H1 (cell line): ENCODE results near the gene CPTP. TPM values are rescaled to one million over a fixed set of nuclear protein-coding genes. Genes with fewer than 3 reads are reported as not detected.

Experiments
- CTCF ChIA-PET: fragments of 300-600 bp; sonication (Branson Sonifier 250); formaldehyde crosslinking; loops from one replicate; lab custom pipeline; 2021; ENCODE audit not compliant: partially characterized antibody; lab: Charles Lee
- POLR2A ChIA-PET: fragments of 300-600 bp; sonication (Branson Sonifier 250); formaldehyde crosslinking; loops from one replicate; lab custom pipeline; 2021; ENCODE audit warnings: inconsistent platforms; ENCODE audit not compliant: partially characterized antibody; lab: Charles Lee
- DNase-seq, 2 experiments: peaks; one replicate each; pipeline versions ENCODE4 v3.0.0 to v3.0.0-alpha.2; 2010 to 2022; ENCODE audit warnings: low spot score in 2 of 2, low read depth in 1 of 2, mixed read lengths in 1 of 2
- FAIRE-seq: peaks from 2 replicates; lab custom pipeline; 2011; peaks lifted over from hg19 to GRCh38; lab: Jason Lieb, UNC
- H2AFZ ChIP-seq: 2 replicates; pipeline ENCODE4 v1.8.1; 2012; ENCODE audit warnings: low read length, inconsistent platforms
- H2AK5ac ChIP-seq: 2 replicates; pipeline ENCODE4 v1.6.1; 2013; ENCODE audit warnings: low read depth, low read length
- H2BK120ac ChIP-seq: replicated peaks from 2 replicates; pipeline ENCODE3; 2013; ENCODE audit warnings: low read depth, low read length, inconsistent platforms
- H2BK12ac ChIP-seq: 2 replicates; pipeline ENCODE4 v1.6.1; 2013; ENCODE audit warnings: low read depth, low read length
- H2BK15ac ChIP-seq: 2 replicates; pipeline ENCODE4 v1.6.1; 2013; ENCODE audit warnings: low read length
- H2BK20ac ChIP-seq: 2 replicates; pipeline ENCODE4 v1.6.1; 2013; ENCODE audit warnings: low read length
- H2BK5ac ChIP-seq: 2 replicates; pipeline ENCODE4 v1.6.1; 2013; ENCODE audit warnings: low read depth, low read length
- H3K14ac ChIP-seq: 2 replicates; pipeline ENCODE4 v1.6.1; 2013; ENCODE audit warnings: inconsistent platforms; ENCODE audit not compliant: insufficient read length
- H3K18ac ChIP-seq: 2 replicates; pipeline ENCODE4 v1.6.1; 2013; ENCODE audit warnings: low read length; ENCODE audit errors: extremely low read depth
- H3K23ac ChIP-seq: 2 replicates; pipeline ENCODE4 v1.6.1; 2013; ENCODE audit warnings: inconsistent platforms; ENCODE audit not compliant: insufficient read length
- H3K23me2 ChIP-seq: 2 replicates; pipeline ENCODE4 v1.6.1; 2013; ENCODE audit warnings: low read depth, low read length
- H3K27ac ChIP-seq: 2 replicates; pipeline ENCODE4 v1.6.1; 2011; ENCODE audit warnings: low read depth, low read length, inconsistent platforms
- H3K27me3 ChIP-seq, 4 experiments: replicated peaks in 1 of 4; 1 replicate in 1 of 4; 2 replicates in 3 of 4; pipeline versions ENCODE4 v1.6.1 to v1.8.1; 2011 to 2013; ENCODE audit warnings: low read length in 3 of 4, mild to moderate bottlenecking in 3 of 4, inconsistent platforms in 2 of 4, mixed read lengths in 2 of 4, moderate library complexity in 1 of 4; ENCODE audit not compliant: control insufficient read depth in 3 of 4, insufficient read depth in 3 of 4; ENCODE audit errors: extremely low read depth in 1 of 4
- H3K36me3 ChIP-seq, 4 experiments: 2 replicates each; pipeline versions ENCODE4 v1.6.1 to v1.8.1; 2011 to 2013; ENCODE audit warnings: mild to moderate bottlenecking in 4 of 4, low read length in 3 of 4, moderate library complexity in 2 of 4, control low read depth in 1 of 4, inconsistent platforms in 1 of 4; ENCODE audit not compliant: insufficient read depth in 4 of 4, control insufficient read depth in 2 of 4
- H3K4ac ChIP-seq: replicated peaks from 2 replicates; pipeline ENCODE3; 2013; ENCODE audit warnings: low read length, low read depth, mixed read lengths, inconsistent platforms; ENCODE audit not compliant: insufficient read length
- H3K4me1 ChIP-seq, 4 experiments: replicated peaks in 1 of 4; 1 replicate in 1 of 4; 2 replicates in 3 of 4; pipeline versions ENCODE4 v1.6.1 to v1.8.1; 2011 to 2013; ENCODE audit warnings: low read length in 3 of 4, inconsistent platforms in 2 of 4, mixed read lengths in 1 of 4; ENCODE audit not compliant: insufficient read depth in 4 of 4, control insufficient read depth in 3 of 4
- H3K4me2 ChIP-seq, 2 experiments: 2 replicates each; pipeline versions ENCODE4 v1.6.1 to v1.8.1; 2011 to 2013; ENCODE audit warnings: low read depth in 2 of 2, low read length in 2 of 2, control low read depth in 1 of 2, inconsistent platforms in 1 of 2, mild to moderate bottlenecking in 1 of 2; ENCODE audit not compliant: insufficient read depth in 1 of 2
- H3K4me3 ChIP-seq, 4 experiments: fragments of 200-600, 300-600 bp in 1 of 4; sonication (generic), shearing (Covaris generic), sonication (Bioruptor Twin) in 1 of 4; 2 replicates each; pipeline versions ENCODE4 v1.5.1 to v1.8.1; 2011 to 2016; ENCODE audit warnings: low read length in 4 of 4, low read depth in 3 of 4, control low read depth in 2 of 4, inconsistent platforms in 2 of 4, mild to moderate bottlenecking in 2 of 4, mixed read lengths in 1 of 4, moderate library complexity in 1 of 4; ENCODE audit not compliant: insufficient read depth in 2 of 4; ENCODE audit errors: extremely low read depth in 1 of 4
- H3K56ac ChIP-seq: replicated peaks from 2 replicates; pipeline ENCODE3; 2013; ENCODE audit warnings: low read depth, mild to moderate bottlenecking, mixed read lengths, low read length, inconsistent platforms; ENCODE audit not compliant: insufficient read length
- H3K79me1 ChIP-seq: 2 replicates; pipeline ENCODE4 v1.6.1; 2013; ENCODE audit warnings: low read depth, low read length, control low read depth
- H3K79me2 ChIP-seq, 2 experiments: 2 replicates each; pipeline versions ENCODE4 v1.6.1 to v1.8.1; 2012 to 2013; ENCODE audit warnings: low read length in 2 of 2, mild to moderate bottlenecking in 2 of 2, inconsistent platforms in 1 of 2; ENCODE audit not compliant: insufficient read depth in 2 of 2, control insufficient read depth in 1 of 2
- H3K9ac ChIP-seq, 4 experiments: replicated peaks in 1 of 4; 1 replicate in 1 of 4; 2 replicates in 3 of 4; pipeline versions ENCODE4 v1.6.1 to v1.8.1; 2011 to 2013; ENCODE audit warnings: low read depth in 3 of 4, low read length in 3 of 4, control low read depth in 2 of 4, mild to moderate bottlenecking in 2 of 4, moderate library complexity in 2 of 4, inconsistent platforms in 1 of 4; ENCODE audit errors: extremely low read depth in 1 of 4
- H3K9me3 ChIP-seq, 2 experiments: 2 replicates each; pipeline versions ENCODE4 v1.6.1 to v1.8.1; 2012 to 2013; ENCODE audit warnings: mild to moderate bottlenecking in 2 of 2, moderate library complexity in 2 of 2, control low read depth in 1 of 2, inconsistent platforms in 1 of 2, low read depth in 1 of 2, low read length in 1 of 2, mixed read lengths in 1 of 2; ENCODE audit not compliant: insufficient read depth in 2 of 2
- H4K20me1 ChIP-seq, 2 experiments: replicated peaks in 1 of 2; 2 replicates each; pipeline versions ENCODE3 to v1.8.1; 2011 to 2013; ENCODE audit warnings: inconsistent platforms in 2 of 2, low read length in 2 of 2, mild to moderate bottlenecking in 1 of 2; ENCODE audit not compliant: insufficient read depth in 2 of 2, control insufficient read depth in 1 of 2
- H4K5ac ChIP-seq: 2 replicates; pipeline ENCODE4 v1.6.1; 2013; ENCODE audit warnings: low read length, low read depth, mixed read lengths, inconsistent platforms; ENCODE audit not compliant: insufficient read length
- H4K8ac ChIP-seq: 2 replicates; pipeline ENCODE4 v1.8.0; 2013; ENCODE audit warnings: mild to moderate bottlenecking, moderate library complexity, low read length, inconsistent platforms; ENCODE audit not compliant: insufficient read depth; ENCODE audit errors: extremely low read depth
- H4K91ac ChIP-seq: replicated peaks from 2 replicates; pipeline ENCODE3; 2013; ENCODE audit warnings: low read length, mixed read lengths, inconsistent platforms; ENCODE audit not compliant: insufficient read length
- BRCA1 ChIP-seq: IDR thresholded peaks from 2 replicates; pipeline ENCODE4 v1.6.1; 2012; ENCODE audit warnings: low read depth, low read length, improper control_type of control experiment
- EZH2 ChIP-seq: fragments of 200-600 bp; sonication (generic); IDR thresholded peaks from 2 replicates; pipeline ENCODE4 v1.7.1; 2012; ENCODE audit warnings: low read depth, mild to moderate bottlenecking, moderate library complexity, low read length, inconsistent platforms; ENCODE audit not compliant: severe bottlenecking
- HDAC2 ChIP-seq, 2 experiments: fragments of 300-600 bp in 1 of 2; sonication (generic) in 1 of 2; IDR thresholded peaks; 2 replicates each; pipeline ENCODE4 v1.6.1; 2011 to 2012; ENCODE audit warnings: low read depth in 2 of 2, low read length in 2 of 2, mild to moderate bottlenecking in 2 of 2, moderate library complexity in 2 of 2, borderline replicate concordance in 1 of 2, inconsistent platforms in 1 of 2
- POLR2A ChIP-seq, 2 experiments: IDR thresholded peaks; 1 replicate in 1 of 2; 2 replicates in 1 of 2; pipeline ENCODE4 v1.6.1; 2011; ENCODE audit warnings: low read depth in 2 of 2, low read length in 2 of 2, mild to moderate bottlenecking in 2 of 2; ENCODE audit errors: control extremely low read depth in 1 of 2
- POU5F1 ChIP-seq: IDR thresholded peaks from 2 replicates; pipeline ENCODE4 v1.6.1; 2011; ENCODE audit warnings: low read depth, mild to moderate bottlenecking, low read length, moderate library complexity
- RAD21 ChIP-seq, 2 experiments: IDR thresholded peaks in 1 of 2; conservative IDR thresholded peaks in 1 of 2; 2 replicates each; pipeline ENCODE4 v1.6.1; 2011; ENCODE audit warnings: low read depth in 2 of 2, low read length in 2 of 2, improper control_type of control experiment in 1 of 2, inconsistent platforms in 1 of 2, mild to moderate bottlenecking in 1 of 2, moderate library complexity in 1 of 2
- SIN3A ChIP-seq, 2 experiments: IDR thresholded peaks in 1 of 2; conservative IDR thresholded peaks in 1 of 2; 2 replicates each; pipeline ENCODE4 v1.6.1; 2011 to 2012; ENCODE audit warnings: low read length in 2 of 2, improper control_type of control experiment in 1 of 2, low read depth in 1 of 2, mild to moderate bottlenecking in 1 of 2
- SP4 ChIP-seq: IDR thresholded peaks from 2 replicates; pipeline ENCODE4 v1.6.1; 2012; ENCODE audit warnings: low read length, inconsistent platforms
- TAF7 ChIP-seq: optimal IDR thresholded peaks from 2 replicates; pipeline ENCODE3; 2011; ENCODE audit warnings: low read depth, mild to moderate bottlenecking, inconsistent platforms, low read length, moderate library complexity, borderline replicate concordance
- WGBS, 2 experiments: shearing (Covaris generic) in 1 of 2; methylation state at CpG; one replicate each; pipeline versions ENCODE4 v1.1.6 to v1.1.7; 2013 to 2015; ENCODE audit warnings: low lambda C conversion rate in 2 of 2, mixed read lengths in 2 of 2, inconsistent platforms in 1 of 2, low coverage in 1 of 2, missing lambda C conversion rate in 1 of 2; ENCODE audit not compliant: insufficient replicate concordance in 2 of 2, insufficient coverage in 1 of 2, insufficient read length in 1 of 2; ENCODE audit errors: extremely low coverage in 1 of 2, missing lambda C conversion rate in 1 of 2; 5-methylcytosine and 5-hydroxymethylcytosine counted together
- polyA plus RNA-seq, 7 experiments: library from polyadenylated mRNA; depleted of rRNA in 3 of 7; stranded (reverse) in 5 of 7; unstranded in 2 of 7; fragments of >200 nt in 5 of 7; fragments of 200-250 nt in 2 of 7; gene quantifications; 1 replicate in 5 of 7; 2 replicates in 1 of 7; 4 replicates in 1 of 7; pipeline versions ENCODE4 v1.2.1 to v1.2.3, GENCODE V29; 2011 to 2013; ENCODE audit warnings: missing spikeins in 2 of 7, mixed read lengths in 2 of 7
- total RNA-seq: library from RNA; stranded (reverse); fragmentation: NEBNext Ultra II Directional; extraction: Animal tissue kit (Norgen Biotek cat#: 25700); gene quantifications from 2 replicates; pipeline ENCODE4 v1.2.1, GENCODE V29; 2021
- TF ChIP-seq, protein P1 (sequence below): IDR thresholded peaks from 2 replicates; pipeline ENCODE4 v1.6.1; 2011; ENCODE audit warnings: low read length, improper control_type of control experiment
- TF ChIP-seq, protein P2 (sequence below): IDR thresholded peaks from 2 replicates; pipeline ENCODE4 v1.6.1; 2012; ENCODE audit warnings: inconsistent platforms

CPTP gene
- total and polyA plus RNA-seq, 2 of the 8 experiments (the other 6 are each of a cell fraction or from before 2014, with no cell fraction given): 8.1 to 10.6 TPM

DNA sequence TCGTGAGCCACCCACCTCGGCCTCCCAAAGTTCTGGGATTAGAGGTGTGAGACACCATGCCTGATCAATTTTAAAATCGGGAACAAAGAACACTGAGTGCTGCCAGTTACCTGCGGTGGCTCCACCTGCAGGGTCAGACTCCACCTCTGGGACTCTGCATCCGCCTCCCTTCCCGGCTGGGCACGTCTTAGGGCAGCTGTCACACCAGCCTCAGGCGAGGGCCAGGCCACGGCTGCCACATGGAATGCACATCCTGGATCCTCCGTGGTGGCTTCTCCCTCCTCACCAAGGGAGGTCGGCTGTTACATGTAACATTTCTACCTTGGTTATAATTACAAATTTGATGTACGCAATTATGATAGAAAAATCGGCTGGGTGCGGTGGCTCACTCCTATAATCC, 39.7 kb downstream of the CPTP start:
- H2BK12ac ChIP-seq: no peak overlapping the region
- no peaks in the 10 kb centered on the region; a peak in 1 of 8 replicates for H3K36me3 ChIP-seq
- H2BK5ac ChIP-seq: no peak overlapping the region
- H3K79me1 ChIP-seq: no peaks in the 10 kb centered on the region
- H2BK120ac ChIP-seq: no peak overlapping the region
- H4K5ac ChIP-seq: no peak overlapping the region
- no peak overlapping the region for H4K91ac ChIP-seq
- H3K4ac ChIP-seq: no peak overlapping the region
- H3K27me3 ChIP-seq: no peaks in the 10 kb centered on the region; a peak in 4 of 7 replicates
- no peak overlapping the region for H4K8ac ChIP-seq
- CTCF ChIA-PET: interaction anchor here (0.7 kb wide), 1 partner anchor 25 kb away, joined by 3 read pairs; no protein-coding TSS in a partner anchor
- no peak overlapping the region for H3K4me3 ChIP-seq
- H3K23me2 ChIP-seq: peaks cover 17% of the 10 kb centered on the region
- no peak overlapping the region for H3K23ac ChIP-seq
- no peak overlapping the region for H2BK15ac ChIP-seq
- no peaks in the 10 kb centered on the region for H3K79me2 ChIP-seq
- POLR2A ChIA-PET: interaction anchor here (2.2 kb wide), 1 partner anchor 30 kb away, joined by 4 read pairs; no protein-coding TSS in a partner anchor
- TF ChIP-seq EZH2: no peak
- TF ChIP-seq, protein P1, sequence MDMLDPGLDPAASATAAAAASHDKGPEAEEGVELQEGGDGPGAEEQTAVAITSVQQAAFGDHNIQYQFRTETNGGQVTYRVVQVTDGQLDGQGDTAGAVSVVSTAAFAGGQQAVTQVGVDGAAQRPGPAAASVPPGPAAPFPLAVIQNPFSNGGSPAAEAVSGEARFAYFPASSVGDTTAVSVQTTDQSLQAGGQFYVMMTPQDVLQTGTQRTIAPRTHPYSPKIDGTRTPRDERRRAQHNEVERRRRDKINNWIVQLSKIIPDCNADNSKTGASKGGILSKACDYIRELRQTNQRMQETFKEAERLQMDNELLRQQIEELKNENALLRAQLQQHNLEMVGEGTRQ: no peak
- TF ChIP-seq POU5F1: no peak
- TF ChIP-seq POLR2A (IDR thresholded peaks at IDR 0.05; ENCODE audit: control extremely low read depth in 1 of 2, low read depth in 2 of 2, low read length in 2 of 2): no peak
- TF ChIP-seq SIN3A (conservative IDR thresholded peaks at IDR 0.05 in 1 of 2, IDR thresholded peaks at IDR 0.05 in 1 of 2; ENCODE audit: low read depth in 1 of 2, low read length in 2 of 2): no peak
- no peak for TF ChIP-seq SP4
- TF ChIP-seq, protein P2, sequence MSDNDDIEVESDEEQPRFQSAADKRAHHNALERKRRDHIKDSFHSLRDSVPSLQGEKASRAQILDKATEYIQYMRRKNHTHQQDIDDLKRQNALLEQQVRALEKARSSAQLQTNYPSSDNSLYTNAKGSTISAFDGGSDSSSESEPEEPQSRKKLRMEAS: no peak
- TF ChIP-seq RAD21 (IDR thresholded peaks at IDR 0.05 in 1 of 2, conservative IDR thresholded peaks at IDR 0.05 in 1 of 2; ENCODE audit: low read depth in 2 of 2, low read length in 2 of 2): no peak
- no peak for TF ChIP-seq HDAC2 (IDR thresholded peaks at IDR 0.05; ENCODE audit: borderline replicate concordance in 1 of 2, low read depth in 2 of 2, low read length in 2 of 2)
- TF ChIP-seq TAF7: no peak
- no peak for TF ChIP-seq BRCA1
- peaks cover 12 to 18% of the 10 kb centered on the region in 2 experiments; a peak in 3 of 4 replicates for H3K9me3 ChIP-seq
- H3K27ac ChIP-seq: no peak overlapping the region
- H2AK5ac ChIP-seq: no peak overlapping the region
- H4K20me1 ChIP-seq: peaks cover 0 to 9% of the 10 kb centered on the region in 2 experiments
- WGBS, 2 experiments: 80% methylated on average over 14 of the region's 14 CpGs; no CpG with 5 or more reads in 1 of the 2 experiments
- DNase-seq: no peak
- H3K14ac ChIP-seq: no peak overlapping the region
- no peak overlapping the region for H3K18ac ChIP-seq
- H3K9ac ChIP-seq: no peak overlapping the region
- peaks cover 0 to 9% (median 3%) of the 10 kb centered on the region in 4 experiments; a peak in 4 of 7 replicates for H3K4me1 ChIP-seq
- H3K56ac ChIP-seq: no peak overlapping the region
- H3K4me2 ChIP-seq: no peak overlapping the region
- no peak overlapping the region for H2BK20ac ChIP-seq
- FAIRE-seq: no peak
- H2AFZ ChIP-seq: no peak overlapping the region
